Lower leg skin (tissue), 3 donors: ENCODE measurements around the gene GRHL3.

ENCODE experiments used
- POLR2A ChIP-seq, 2 donors: fragments of 450-650 bp; IDR thresholded peaks; one replicate each; pipeline ENCODE4 v1.6.1; 2016 to 2017; ENCODE audit warnings: antibody characterized with exemption in 2 of 2, mild to moderate bottlenecking in 1 of 2, moderate library complexity in 1 of 2
- TF ChIP-seq, protein P1 (sequence below), 3 donors: fragments of 450-650 bp; IDR thresholded peaks; one replicate each; pipeline ENCODE4 v1.5.1; 2016; ENCODE audit warnings: antibody characterized with exemption in 3 of 3, mild to moderate bottlenecking in 3 of 3, moderate library complexity in 2 of 3

DNA sequence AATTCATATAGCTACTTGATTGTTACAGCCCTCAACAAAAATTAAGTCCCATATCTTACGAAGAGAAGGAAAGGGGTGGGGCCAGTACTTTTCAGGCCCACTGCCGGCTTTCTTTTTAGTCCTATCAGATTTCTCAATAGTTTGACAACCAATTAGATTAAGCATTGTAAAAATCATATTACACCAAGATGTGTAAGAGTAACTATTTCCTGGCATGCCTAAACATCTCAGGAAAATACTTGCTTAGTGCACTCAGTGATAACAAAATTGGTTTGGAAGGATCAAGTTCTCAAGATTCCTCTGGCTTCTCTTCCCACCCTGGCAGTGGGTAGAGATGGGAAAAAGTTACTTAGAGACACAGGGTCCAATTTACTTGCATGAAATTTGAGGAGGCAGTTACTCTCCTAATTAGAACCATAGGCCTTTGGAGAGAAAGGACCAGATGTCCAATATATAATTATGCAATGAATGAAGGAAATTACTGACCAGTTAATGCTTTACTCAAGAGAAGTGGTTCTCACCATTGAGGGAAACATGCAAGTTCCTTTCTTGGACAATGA, 64.3 kb downstream of the GRHL3 start:
- TF ChIP-seq, protein P1, sequence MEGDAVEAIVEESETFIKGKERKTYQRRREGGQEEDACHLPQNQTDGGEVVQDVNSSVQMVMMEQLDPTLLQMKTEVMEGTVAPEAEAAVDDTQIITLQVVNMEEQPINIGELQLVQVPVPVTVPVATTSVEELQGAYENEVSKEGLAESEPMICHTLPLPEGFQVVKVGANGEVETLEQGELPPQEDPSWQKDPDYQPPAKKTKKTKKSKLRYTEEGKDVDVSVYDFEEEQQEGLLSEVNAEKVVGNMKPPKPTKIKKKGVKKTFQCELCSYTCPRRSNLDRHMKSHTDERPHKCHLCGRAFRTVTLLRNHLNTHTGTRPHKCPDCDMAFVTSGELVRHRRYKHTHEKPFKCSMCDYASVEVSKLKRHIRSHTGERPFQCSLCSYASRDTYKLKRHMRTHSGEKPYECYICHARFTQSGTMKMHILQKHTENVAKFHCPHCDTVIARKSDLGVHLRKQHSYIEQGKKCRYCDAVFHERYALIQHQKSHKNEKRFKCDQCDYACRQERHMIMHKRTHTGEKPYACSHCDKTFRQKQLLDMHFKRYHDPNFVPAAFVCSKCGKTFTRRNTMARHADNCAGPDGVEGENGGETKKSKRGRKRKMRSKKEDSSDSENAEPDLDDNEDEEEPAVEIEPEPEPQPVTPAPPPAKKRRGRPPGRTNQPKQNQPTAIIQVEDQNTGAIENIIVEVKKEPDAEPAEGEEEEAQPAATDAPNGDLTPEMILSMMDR (IDR thresholded peaks at IDR 0.05): no peak
- no peak for TF ChIP-seq POLR2A (IDR thresholded peaks at IDR 0.05)
